ENCODE data around the gene MAP3K14. TPM values are rescaled to one million over a fixed set of nuclear protein-coding genes. Genes with fewer than 3 reads are reported as not detected.

Gene MAP3K14
- total and polyA plus RNA-seq, 10 of the 15 experiments (the other 5 are each of a cell fraction or from before 2014, with no cell fraction given): 2.1 to 33.3 (median 19.7) TPM

DNA sequence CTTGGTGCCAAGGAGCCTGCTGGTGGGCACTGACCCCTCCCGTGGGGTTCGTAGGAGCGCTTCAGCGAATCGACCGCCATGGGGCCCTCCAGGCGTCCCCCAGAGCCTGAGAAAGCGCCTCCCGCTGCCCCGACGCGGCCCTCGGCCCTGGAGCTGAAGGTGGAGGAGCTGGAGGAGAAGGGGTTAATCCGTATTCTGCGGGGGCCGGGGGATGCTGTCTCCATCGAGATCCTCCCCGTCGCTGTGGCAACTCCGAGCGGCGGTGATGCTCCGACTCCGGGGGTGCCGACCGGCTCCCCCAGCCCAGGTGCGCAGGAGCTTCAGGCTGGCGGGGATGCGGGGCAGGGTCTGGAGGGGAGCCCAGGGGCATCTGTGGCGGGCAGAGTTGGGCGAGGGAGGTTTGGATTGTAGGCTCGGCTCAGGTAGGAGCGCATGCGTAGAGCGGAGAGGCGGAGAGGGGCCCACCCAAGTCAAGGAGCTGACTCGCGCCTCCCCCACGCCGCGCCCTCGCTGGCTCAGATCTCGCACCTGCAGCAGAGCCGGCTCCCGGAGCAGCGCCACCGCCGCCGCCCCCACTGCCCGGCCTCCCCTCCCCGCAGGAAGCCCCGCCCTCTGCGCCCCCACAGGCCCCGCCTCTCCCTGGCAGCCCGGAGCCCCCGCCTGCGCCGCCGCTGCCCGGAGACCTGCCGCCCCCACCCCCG lies 75.3 kb downstream of the MAP3K14 start:
- no peak overlapping the region for H3K4me3 ChIP-seq
- ChIA-PET SMC1A (ENCODE audit: uncharacterized antibody, unreplicated experiment) (no interaction called here), RAD21 (ENCODE audit: unreplicated experiment) (interaction anchor here (0.6 kb wide), 1 partner anchor 909 kb away, joined by 3 read pairs; no protein-coding TSS in a partner anchor), POLR2A (no interaction called here), CTCF (interaction anchor here (1.5 kb wide), 1 partner anchor 12 kb away, joined by 4 read pairs; no protein-coding TSS in a partner anchor)
- no peak for FAIRE-seq
- no TSS peak for BruUV-seq (replicated peaks)
- H4K20me1 ChIP-seq (ENCODE audit: control insufficient read depth, insufficient read depth): no peaks in the 10 kb centered on the region
- H3K27ac ChIP-seq (ENCODE audit: control insufficient read depth, insufficient read depth): no peak overlapping the region
- ATAC-seq: no peak
- H3K36me3 ChIP-seq (ENCODE audit: control insufficient read depth in 2 of 2, insufficient read depth in 2 of 2, low read length in 1 of 2): peaks cover 29 to 59% of the 10 kb centered on the region in 2 experiments
- H2AFZ ChIP-seq (ENCODE audit: control insufficient read depth, low read depth, low read length): no peak overlapping the region
- intact Hi-C loops (cut with micrococcal nuclease; ENCODE audit: unreplicated experiment) (no loop called here), in situ Hi-C loops (cut with MboI) (no loop called here)
- no peak overlapping the region for H3K4me2 ChIP-seq (ENCODE audit: control insufficient read depth, insufficient read depth)
- H3K9ac ChIP-seq (ENCODE audit: control insufficient read depth, insufficient read depth, low read length): no peak overlapping the region
- H3K4me1 ChIP-seq (ENCODE audit: control insufficient read depth, insufficient read depth, low read length): peaks cover under 1% of the 10 kb centered on the region
- no peak for DNase-seq (ENCODE audit: low read depth, low spot score)
- 94% methylated on average over 29 of the region's 62 CpGs for WGBS (ENCODE audit: insufficient coverage, insufficient replicate concordance, low lambda C conversion rate, missing lambda C conversion rate)
- TF ChIP-seq CHD2 (IDR thresholded peaks at IDR 0.05; ENCODE audit: borderline replicate concordance, low read depth, low read length): no peak
- TF ChIP-seq HDGF (IDR thresholded peaks at IDR 0.05): no peak
- TF ChIP-seq POLR2A (IDR thresholded peaks at IDR 0.05; ENCODE audit: low read depth, low read length): peak; percentile 53
- TF ChIP-seq USF2 (IDR thresholded peaks at IDR 0.05; ENCODE audit: borderline replicate concordance, low read depth, low read length): no peak
- H3K79me2 ChIP-seq (ENCODE audit: control insufficient read depth, insufficient read depth, low read length): no peaks in the 10 kb centered on the region
- H3K27me3 ChIP-seq (replicated peaks in 1 of 2; ENCODE audit: control insufficient read depth in 2 of 2, insufficient read depth in 2 of 2, low read length in 1 of 2): no peaks in the 10 kb centered on the region
- no peaks in the 10 kb centered on the region for H3K9me3 ChIP-seq (replicated peaks; ENCODE audit: control insufficient read depth, insufficient read depth, low read length)

DNA sequence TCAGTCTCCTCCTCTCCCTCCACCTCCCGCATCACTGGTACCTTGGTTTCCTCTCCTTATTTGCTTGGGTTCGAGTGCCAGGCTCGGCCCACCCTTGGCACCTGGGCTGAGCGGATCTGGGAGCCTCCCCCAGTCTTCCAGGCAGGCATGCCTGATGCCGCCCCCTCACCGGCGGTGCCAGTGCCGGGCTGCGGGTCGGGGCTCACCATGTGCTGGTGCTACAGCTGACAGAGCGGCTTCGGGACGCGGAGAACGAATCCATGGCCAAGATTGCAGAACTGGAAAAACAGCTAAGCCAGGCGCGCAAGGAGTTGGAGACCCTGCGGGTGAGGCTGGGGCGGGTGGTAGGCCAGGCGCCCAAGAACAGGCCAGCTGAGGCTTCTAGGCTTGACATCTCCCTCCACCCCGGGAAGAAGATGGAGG lies 75.9 kb downstream of the MAP3K14 start:
- Histone ChIP-seq H3K27me3 (replicated peaks in 1 of 2; ENCODE audit: control insufficient read depth in 2 of 2, insufficient read depth in 2 of 2, low read length in 1 of 2) (no peaks in the 10 kb centered on the region), H3K79me2 (ENCODE audit: control insufficient read depth, insufficient read depth, low read length) (no peaks in the 10 kb centered on the region), H3K9ac (ENCODE audit: control insufficient read depth, insufficient read depth, low read length) (no peak overlapping the region), H3K4me2 (ENCODE audit: control insufficient read depth, insufficient read depth) (no peak overlapping the region), H3K4me3 (no peak overlapping the region), H2AFZ (ENCODE audit: control insufficient read depth, low read depth, low read length) (no peak overlapping the region), H3K27ac (ENCODE audit: control insufficient read depth, insufficient read depth) (no peak overlapping the region), H4K20me1 (ENCODE audit: control insufficient read depth, insufficient read depth) (no peaks in the 10 kb centered on the region; the same call in 1 of the 2 replicates), H3K4me1 (ENCODE audit: control insufficient read depth, insufficient read depth, low read length) (no peaks in the 10 kb centered on the region), H3K36me3 (ENCODE audit: control insufficient read depth in 2 of 2, insufficient read depth in 2 of 2, low read length in 1 of 2) (peaks cover 34 to 59% of the 10 kb centered on the region in 2 experiments), H3K9me3 (replicated peaks; ENCODE audit: control insufficient read depth, insufficient read depth, low read length) (no peaks in the 10 kb centered on the region)
- DNase-seq (ENCODE audit: low read depth, low spot score): no peak
- ChIA-PET RAD21 (ENCODE audit: unreplicated experiment) (no interaction called here), POLR2A (no interaction called here), CTCF (interaction anchor here (1.5 kb wide), 1 partner anchor 12 kb away, joined by 4 read pairs; no protein-coding TSS in a partner anchor), SMC1A (ENCODE audit: uncharacterized antibody, unreplicated experiment) (interaction anchor here (1.6 kb wide), 1 partner anchor 22 kb away, joined by 5 read pairs; no protein-coding TSS in a partner anchor)
- no TSS peak for BruUV-seq (replicated peaks)
- intact Hi-C loops (cut with micrococcal nuclease; ENCODE audit: unreplicated experiment): no loop called here
- no peak for FAIRE-seq
- 98% methylated on average over 20 of the region's 21 CpGs for WGBS (ENCODE audit: insufficient coverage, insufficient replicate concordance, low lambda C conversion rate, missing lambda C conversion rate)
- ATAC-seq: no peak
- in situ Hi-C loops (cut with MboI): no loop called here
- no peak for TF ChIP-seq SUZ12 (IDR thresholded peaks at IDR 0.05; ENCODE audit: unreplicated experiment)
- TF ChIP-seq, protein P1, sequence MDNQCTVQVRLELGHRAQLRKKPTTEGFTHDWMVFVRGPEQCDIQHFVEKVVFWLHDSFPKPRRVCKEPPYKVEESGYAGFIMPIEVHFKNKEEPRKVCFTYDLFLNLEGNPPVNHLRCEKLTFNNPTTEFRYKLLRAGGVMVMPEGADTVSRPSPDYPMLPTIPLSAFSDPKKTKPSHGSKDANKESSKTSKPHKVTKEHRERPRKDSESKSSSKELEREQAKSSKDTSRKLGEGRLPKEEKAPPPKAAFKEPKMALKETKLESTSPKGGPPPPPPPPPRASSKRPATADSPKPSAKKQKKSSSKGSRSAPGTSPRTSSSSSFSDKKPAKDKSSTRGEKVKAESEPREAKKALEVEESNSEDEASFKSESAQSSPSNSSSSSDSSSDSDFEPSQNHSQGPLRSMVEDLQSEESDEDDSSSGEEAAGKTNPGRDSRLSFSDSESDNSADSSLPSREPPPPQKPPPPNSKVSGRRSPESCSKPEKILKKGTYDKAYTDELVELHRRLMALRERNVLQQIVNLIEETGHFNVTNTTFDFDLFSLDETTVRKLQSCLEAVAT (IDR thresholded peaks at IDR 0.05): no peak
- no peak for TF ChIP-seq ZNF207 (IDR thresholded peaks at IDR 0.05; ENCODE audit: borderline replicate concordance)
- no peak for TF ChIP-seq MTA2 (IDR thresholded peaks at IDR 0.05; ENCODE audit: low read depth)
- no peak for TF ChIP-seq PAX8 (IDR thresholded peaks at IDR 0.05)
- no peak for TF ChIP-seq SMARCA5 (IDR thresholded peaks at IDR 0.05)
- no peak for TF ChIP-seq BCL3 (IDR thresholded peaks at IDR 0.05; ENCODE audit: borderline replicate concordance, insufficient read depth, low read depth, low read length, poor library complexity, severe bottlenecking)
- TF ChIP-seq TAF1 (IDR thresholded peaks at IDR 0.05; ENCODE audit: borderline replicate concordance, low read depth, low read length): no peak

All from GM12878 (cell line).